ENCODE results near the gene FAIM2.

FAIM2 gene

DNA sequence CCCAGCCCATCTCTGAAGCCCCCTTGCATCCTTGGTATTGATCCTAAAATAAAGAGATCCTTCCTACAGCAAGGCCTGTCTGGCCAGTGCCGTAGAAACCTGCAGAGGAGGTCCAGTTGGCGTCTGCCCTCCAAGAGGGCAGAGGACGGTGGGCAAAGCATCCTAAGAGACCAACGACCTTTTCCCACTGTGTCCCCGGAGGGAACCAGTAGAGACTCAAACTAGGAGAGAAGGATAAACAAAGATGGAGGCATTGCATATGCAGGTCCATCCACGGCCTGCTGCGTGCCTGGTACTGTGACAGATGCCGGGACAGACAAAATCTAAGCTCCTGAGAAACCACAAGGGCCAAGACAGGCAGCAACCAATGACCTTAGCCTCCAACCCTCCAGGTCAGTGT, 79.3 kb downstream of the FAIM2 start:
- DNase-seq (ENCODE audit: low read depth), result no peak

DNA sequence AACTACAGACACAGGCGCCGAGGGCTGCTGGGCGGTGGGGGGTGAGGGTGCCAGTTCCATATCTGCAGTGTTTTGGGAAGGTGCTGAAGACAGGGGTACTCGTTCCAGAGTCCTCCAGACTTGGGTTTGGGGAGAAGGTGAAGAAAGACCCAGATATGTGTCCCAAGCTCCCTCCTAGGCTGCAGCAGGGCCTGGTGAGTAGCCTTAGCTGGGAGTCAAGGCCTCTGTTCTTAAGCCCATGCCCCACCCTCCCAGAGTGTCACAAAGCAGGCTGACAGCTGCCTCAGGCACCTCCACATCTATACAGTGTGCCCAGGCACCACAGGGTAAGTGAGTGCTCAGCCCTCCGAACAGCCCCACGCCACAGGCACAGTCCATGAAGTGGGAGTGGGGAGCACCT, 79.7 kb downstream of the FAIM2 start:
- no peak for DNase-seq (ENCODE audit: low read depth)

DNA sequence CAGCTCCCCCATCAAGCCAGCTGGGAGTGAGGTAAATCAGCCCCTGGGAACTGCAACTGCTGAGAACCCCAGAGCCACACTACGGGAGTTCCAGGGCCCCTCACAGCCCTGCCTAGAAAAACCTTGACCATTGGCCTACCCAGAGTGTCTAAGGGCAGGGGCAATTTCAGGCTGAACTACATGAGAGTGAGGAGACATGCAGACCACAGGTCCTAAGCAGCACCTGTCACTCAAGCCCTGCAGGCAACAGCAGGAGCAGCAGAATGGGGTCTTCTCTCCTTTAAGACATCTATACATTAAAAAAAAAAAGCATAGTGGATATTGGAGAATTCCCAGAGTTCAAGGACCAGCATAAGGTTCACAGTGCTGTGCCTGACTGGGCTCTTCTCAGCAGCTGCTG, 80.3 kb downstream of the FAIM2 start:
- no peak for DNase-seq (ENCODE audit: low read depth)

DNA sequence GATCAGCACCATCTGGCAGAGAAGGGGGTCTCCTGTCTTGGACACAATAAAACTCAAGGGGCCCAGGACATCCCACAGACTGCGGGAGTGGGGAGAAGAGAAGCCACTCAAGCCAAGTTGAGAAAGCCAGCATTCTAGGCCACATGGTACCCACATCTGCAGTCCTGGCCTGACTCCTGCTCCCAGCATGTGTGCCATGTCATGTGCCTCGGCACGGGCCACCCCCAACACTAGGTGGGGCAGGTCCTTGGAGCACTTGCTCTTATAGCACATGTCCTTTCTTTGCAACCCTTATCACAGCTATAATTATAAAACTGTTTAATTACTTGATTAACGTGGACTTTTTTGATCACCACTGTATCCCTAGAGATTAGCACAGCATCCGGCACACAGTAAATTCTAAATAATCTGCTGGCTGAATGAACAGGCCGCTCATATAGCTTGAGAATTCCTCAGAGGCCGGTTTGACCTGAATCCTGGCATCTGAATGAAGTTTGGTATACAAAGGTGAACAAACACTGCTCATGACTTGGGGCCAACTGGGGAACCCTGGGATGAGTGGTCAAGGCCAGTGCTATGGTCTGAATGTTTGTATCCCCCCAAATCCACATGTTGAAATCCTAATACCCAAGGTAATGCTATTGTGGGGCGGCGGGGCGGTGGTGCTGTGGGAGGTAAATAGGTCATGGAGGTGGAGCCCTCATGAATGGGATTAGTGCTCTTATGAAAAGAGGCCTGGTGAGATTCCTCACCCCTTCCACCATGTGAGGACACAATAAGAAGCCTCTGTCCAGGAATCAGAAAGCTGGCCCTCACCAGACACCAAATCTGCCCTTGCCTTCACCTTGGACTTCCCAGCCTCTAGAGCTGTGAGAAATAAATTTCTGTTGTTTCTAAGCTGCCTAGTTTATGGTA, 82.1 kb downstream of the FAIM2 start:
- DNase-seq (ENCODE audit: low read depth), result no peak

DNA sequence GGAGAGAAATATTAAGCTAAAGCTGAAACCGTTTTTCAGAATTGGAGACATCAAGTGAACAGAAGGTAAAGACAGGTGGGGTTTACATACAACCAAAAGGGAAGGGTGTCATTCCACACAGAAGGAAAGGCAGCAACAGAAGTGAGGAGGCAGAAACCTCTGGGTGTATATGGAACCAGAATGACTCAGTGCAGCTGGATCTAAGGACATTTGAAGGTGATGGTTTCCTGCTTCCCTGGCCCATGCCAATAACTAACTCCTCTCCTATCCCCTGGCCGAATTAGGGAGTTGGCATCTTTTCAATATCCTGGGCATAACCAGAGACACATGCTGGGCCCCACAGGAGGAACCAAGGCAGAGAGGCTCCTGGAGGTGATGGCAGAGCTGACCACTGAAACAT, 83.9 kb downstream of the FAIM2 start:
- no peak for DNase-seq (ENCODE audit: low read depth)

DNA sequence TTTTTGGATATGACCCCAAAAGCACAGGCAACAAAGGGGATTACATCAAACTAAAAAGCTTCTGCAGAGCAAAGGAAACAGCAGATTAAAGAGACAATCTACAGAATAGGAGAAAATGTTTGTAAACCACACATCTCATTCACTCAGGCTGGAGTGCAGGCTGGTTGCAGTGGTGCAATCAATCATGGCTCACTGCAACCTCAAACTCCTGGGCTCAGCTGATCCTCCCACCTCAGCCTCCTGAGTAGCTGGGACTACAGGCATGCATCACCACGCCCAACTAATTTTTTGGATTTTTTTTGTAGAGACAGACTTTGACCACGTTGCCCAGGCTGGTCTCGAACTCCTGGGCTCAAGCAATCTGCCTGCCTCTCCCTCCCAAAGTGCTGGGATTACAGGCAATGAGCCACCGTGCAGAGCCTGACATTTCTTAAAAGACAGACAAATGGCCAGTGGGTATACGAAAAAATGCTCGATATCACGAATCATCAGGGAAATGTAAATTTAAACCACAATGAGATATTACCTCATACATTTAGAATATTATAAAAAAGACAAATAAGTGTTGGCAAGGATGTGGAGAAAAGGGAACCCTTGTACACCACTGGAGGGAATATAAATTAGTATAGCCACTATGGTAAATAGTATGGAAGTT, 85.3 kb downstream of the FAIM2 start:
- DNase-seq (ENCODE audit: low read depth), result no peak

Data from T-helper 22 cell (primary cell).